ENCODE results near the gene TYRP1.

The TYRP1 gene

DNA sequence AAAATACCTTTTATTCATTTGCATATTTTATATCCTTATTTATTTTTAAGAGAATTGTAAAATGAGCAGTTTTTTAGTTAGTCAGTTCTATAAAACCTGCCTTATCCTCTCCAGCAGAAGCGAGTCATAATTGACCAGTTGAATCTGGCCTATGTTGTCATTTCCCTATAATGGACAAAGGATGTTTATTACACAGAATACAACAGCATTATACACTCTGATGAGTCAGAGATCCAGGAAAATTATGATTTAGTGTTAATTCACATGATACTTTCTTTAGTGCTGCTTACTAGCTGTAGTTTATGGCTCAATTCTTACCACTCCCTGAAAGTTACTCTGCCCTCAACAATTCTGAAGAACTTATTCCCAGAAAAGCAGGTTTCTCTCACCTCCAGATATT, 54.8 kb downstream of the TYRP1 start:
- TF ChIP-seq, protein P1, sequence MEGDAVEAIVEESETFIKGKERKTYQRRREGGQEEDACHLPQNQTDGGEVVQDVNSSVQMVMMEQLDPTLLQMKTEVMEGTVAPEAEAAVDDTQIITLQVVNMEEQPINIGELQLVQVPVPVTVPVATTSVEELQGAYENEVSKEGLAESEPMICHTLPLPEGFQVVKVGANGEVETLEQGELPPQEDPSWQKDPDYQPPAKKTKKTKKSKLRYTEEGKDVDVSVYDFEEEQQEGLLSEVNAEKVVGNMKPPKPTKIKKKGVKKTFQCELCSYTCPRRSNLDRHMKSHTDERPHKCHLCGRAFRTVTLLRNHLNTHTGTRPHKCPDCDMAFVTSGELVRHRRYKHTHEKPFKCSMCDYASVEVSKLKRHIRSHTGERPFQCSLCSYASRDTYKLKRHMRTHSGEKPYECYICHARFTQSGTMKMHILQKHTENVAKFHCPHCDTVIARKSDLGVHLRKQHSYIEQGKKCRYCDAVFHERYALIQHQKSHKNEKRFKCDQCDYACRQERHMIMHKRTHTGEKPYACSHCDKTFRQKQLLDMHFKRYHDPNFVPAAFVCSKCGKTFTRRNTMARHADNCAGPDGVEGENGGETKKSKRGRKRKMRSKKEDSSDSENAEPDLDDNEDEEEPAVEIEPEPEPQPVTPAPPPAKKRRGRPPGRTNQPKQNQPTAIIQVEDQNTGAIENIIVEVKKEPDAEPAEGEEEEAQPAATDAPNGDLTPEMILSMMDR (IDR thresholded peaks at IDR 0.05; ENCODE audit: poor library complexity, severe bottlenecking): no peak
- peak; percentile 76 for ATAC-seq (ENCODE audit: low read depth)

DNA sequence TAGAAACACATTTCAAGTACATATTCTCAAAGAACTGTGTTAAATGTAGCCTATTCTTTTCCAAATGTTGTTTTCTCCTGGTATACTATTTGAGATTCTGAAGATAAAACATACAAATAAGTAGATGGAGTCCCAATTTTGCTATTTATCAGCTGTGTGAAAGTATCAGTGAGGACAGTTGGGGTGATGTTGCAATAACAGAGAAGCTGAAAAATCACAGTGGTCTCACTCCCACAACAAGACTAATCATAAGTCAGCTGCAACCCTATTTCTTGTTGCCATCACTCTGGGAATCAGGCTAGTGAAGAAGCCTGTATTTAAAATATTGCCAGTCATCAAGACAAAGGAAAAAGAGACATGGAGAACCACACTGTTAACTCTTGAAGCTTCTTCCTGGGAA, 55.8 kb downstream of the TYRP1 start:
- TF ChIP-seq, protein P1 (IDR thresholded peaks at IDR 0.05; ENCODE audit: poor library complexity, severe bottlenecking): no peak
- ATAC-seq (ENCODE audit: low read depth): no peak
- Histone ChIP-seq H3K4me3 (ENCODE audit: severe bottlenecking) (no peak overlapping the region), H3K9me3 (ENCODE audit: severe bottlenecking) (no peaks in the 10 kb centered on the region), H3K27me3 (ENCODE audit: insufficient read depth, poor library complexity, severe bottlenecking) (no peaks in the 10 kb centered on the region), H3K36me3 (ENCODE audit: low read depth) (no peaks in the 10 kb centered on the region), H3K4me1 (ENCODE audit: insufficient read depth, poor library complexity, severe bottlenecking) (peaks cover 10% of the 10 kb centered on the region), H3K27ac (ENCODE audit: poor library complexity, severe bottlenecking) (no peak overlapping the region)
- no peak for DNase-seq (ENCODE audit: low spot score)

More for the DNA sequence above, 54.8 kb downstream of the TYRP1 start:
- no peak overlapping the region for H3K4me3 ChIP-seq (ENCODE audit: severe bottlenecking)
- H3K4me1 ChIP-seq (ENCODE audit: insufficient read depth, poor library complexity, severe bottlenecking): peaks cover 10% of the 10 kb centered on the region
- no peaks in the 10 kb centered on the region for H3K27me3 ChIP-seq (ENCODE audit: insufficient read depth, poor library complexity, severe bottlenecking)
- DNase-seq (ENCODE audit: low spot score): no peak
- no peaks in the 10 kb centered on the region for H3K9me3 ChIP-seq (ENCODE audit: severe bottlenecking)
- no peak overlapping the region for H3K27ac ChIP-seq (ENCODE audit: poor library complexity, severe bottlenecking)
- no peaks in the 10 kb centered on the region for H3K36me3 ChIP-seq (ENCODE audit: low read depth)

DNA sequence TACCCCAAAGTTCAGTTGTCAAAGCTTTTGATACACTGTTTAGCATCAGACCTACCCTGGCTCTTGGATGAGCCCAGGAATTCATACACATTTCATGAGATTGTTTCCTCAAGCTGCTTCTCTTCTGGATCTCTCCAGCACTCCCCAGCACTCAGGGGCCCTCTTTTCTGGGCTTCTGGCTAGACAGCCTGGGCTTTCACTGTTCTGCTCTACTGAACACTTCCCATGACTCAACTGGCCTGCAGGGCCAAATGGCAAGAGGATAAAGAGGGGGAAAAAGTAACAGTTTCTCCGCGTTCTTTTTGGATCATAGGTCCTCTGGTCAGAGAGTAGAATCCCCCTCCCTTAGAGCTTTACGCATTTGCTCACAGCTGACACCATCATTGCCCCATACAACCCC, 60.7 kb downstream of the TYRP1 start:
- ATAC-seq (ENCODE audit: low read depth) (no peak), DNase-seq (ENCODE audit: low spot score) (no peak)
- Histone ChIP-seq H3K4me1 (ENCODE audit: insufficient read depth, poor library complexity, severe bottlenecking) (no peaks in the 10 kb centered on the region), H3K4me3 (ENCODE audit: severe bottlenecking) (no peak overlapping the region), H3K9me3 (ENCODE audit: severe bottlenecking) (no peaks in the 10 kb centered on the region), H3K36me3 (ENCODE audit: low read depth) (no peaks in the 10 kb centered on the region), H3K27me3 (ENCODE audit: insufficient read depth, poor library complexity, severe bottlenecking) (no peaks in the 10 kb centered on the region), H3K27ac (ENCODE audit: poor library complexity, severe bottlenecking) (no peak overlapping the region)
- TF ChIP-seq, protein P1 (IDR thresholded peaks at IDR 0.05; ENCODE audit: poor library complexity, severe bottlenecking): no peak

DNA sequence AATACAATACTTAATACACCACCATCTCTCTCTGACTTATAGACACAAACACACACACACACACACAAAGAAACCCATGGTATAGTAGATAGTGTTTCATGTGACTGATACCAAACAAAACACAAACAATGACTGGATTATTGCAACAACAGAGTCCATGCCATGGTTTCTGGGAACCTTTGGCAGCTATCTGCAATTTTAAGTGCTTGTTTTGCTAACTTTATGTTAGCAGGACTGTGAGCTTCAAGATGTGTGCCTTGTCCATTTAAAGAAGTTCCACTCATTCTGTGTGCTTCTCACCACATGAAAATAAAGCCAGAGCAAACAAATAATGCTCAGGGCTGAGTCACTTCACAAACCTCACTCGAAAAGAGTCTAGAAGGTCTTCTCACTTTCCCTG, 66.6 kb downstream of the TYRP1 start:
- no peaks in the 10 kb centered on the region for H3K9me3 ChIP-seq (ENCODE audit: severe bottlenecking)
- H3K4me3 ChIP-seq (ENCODE audit: severe bottlenecking): no peak overlapping the region
- no peaks in the 10 kb centered on the region for H3K36me3 ChIP-seq (ENCODE audit: low read depth)
- no peaks in the 10 kb centered on the region for H3K27me3 ChIP-seq (ENCODE audit: insufficient read depth, poor library complexity, severe bottlenecking)
- H3K4me1 ChIP-seq (ENCODE audit: insufficient read depth, poor library complexity, severe bottlenecking): no peaks in the 10 kb centered on the region
- H3K27ac ChIP-seq (ENCODE audit: poor library complexity, severe bottlenecking): no peak overlapping the region
- ATAC-seq (ENCODE audit: low read depth) (peak; percentile 40; the same call in 1 of the 3 replicates), DNase-seq (ENCODE audit: low spot score) (no peak)
- TF ChIP-seq, protein P1 (IDR thresholded peaks at IDR 0.05; ENCODE audit: poor library complexity, severe bottlenecking): no peak

Data from RWPE2 (cell line).